ENCODE results near the gene RAB6B. TPM values are rescaled to one million over a fixed set of nuclear protein-coding genes. Genes with fewer than 3 reads are reported as not detected.

The RAB6B gene
- total RNA-seq, 1 experiment from 2014 or later, result 18.0 TPM

- TF ChIP-seq, protein P1, sequence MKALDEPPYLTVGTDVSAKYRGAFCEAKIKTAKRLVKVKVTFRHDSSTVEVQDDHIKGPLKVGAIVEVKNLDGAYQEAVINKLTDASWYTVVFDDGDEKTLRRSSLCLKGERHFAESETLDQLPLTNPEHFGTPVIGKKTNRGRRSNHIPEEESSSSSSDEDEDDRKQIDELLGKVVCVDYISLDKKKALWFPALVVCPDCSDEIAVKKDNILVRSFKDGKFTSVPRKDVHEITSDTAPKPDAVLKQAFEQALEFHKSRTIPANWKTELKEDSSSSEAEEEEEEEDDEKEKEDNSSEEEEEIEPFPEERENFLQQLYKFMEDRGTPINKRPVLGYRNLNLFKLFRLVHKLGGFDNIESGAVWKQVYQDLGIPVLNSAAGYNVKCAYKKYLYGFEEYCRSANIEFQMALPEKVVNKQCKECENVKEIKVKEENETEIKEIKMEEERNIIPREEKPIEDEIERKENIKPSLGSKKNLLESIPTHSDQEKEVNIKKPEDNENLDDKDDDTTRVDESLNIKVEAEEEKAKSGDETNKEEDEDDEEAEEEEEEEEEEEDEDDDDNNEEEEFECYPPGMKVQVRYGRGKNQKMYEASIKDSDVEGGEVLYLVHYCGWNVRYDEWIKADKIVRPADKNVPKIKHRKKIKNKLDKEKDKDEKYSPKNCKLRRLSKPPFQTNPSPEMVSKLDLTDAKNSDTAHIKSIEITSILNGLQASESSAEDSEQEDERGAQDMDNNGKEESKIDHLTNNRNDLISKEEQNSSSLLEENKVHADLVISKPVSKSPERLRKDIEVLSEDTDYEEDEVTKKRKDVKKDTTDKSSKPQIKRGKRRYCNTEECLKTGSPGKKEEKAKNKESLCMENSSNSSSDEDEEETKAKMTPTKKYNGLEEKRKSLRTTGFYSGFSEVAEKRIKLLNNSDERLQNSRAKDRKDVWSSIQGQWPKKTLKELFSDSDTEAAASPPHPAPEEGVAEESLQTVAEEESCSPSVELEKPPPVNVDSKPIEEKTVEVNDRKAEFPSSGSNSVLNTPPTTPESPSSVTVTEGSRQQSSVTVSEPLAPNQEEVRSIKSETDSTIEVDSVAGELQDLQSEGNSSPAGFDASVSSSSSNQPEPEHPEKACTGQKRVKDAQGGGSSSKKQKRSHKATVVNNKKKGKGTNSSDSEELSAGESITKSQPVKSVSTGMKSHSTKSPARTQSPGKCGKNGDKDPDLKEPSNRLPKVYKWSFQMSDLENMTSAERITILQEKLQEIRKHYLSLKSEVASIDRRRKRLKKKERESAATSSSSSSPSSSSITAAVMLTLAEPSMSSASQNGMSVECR (CRISPR knock-in tag; IDR thresholded peaks at IDR 0.05; ENCODE audit: borderline replicate concordance), result no peak
- TF ChIP-seq NFATC4 (CRISPR knock-in tag; IDR thresholded peaks at IDR 0.05), result no peak
- no peak for TF ChIP-seq TP53 (CRISPR knock-in tag; IDR thresholded peaks at IDR 0.05)
- TF ChIP-seq EMX1 (CRISPR knock-in tag; IDR thresholded peaks at IDR 0.05), result no peak
- TF ChIP-seq, protein P2, sequence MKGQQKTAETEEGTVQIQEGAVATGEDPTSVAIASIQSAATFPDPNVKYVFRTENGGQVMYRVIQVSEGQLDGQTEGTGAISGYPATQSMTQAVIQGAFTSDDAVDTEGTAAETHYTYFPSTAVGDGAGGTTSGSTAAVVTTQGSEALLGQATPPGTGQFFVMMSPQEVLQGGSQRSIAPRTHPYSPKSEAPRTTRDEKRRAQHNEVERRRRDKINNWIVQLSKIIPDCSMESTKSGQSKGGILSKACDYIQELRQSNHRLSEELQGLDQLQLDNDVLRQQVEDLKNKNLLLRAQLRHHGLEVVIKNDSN (CRISPR knock-in tag; IDR thresholded peaks at IDR 0.05), result no peak
- TF ChIP-seq SMAD3 (CRISPR knock-in tag; IDR thresholded peaks at IDR 0.05; ENCODE audit: borderline replicate concordance), result no peak
- TF ChIP-seq TEAD4 (CRISPR knock-in tag; IDR thresholded peaks at IDR 0.05), result no peak
- no peak for TF ChIP-seq JAZF1 (CRISPR knock-in tag; IDR thresholded peaks at IDR 0.05)
- TF ChIP-seq ZNF232 (CRISPR knock-in tag; IDR thresholded peaks at IDR 0.05), result no peak
- no peak for TF ChIP-seq ZNF671 (CRISPR knock-in tag; IDR thresholded peaks at IDR 0.05)
- no peak for TF ChIP-seq MYBL2 (CRISPR knock-in tag; IDR thresholded peaks at IDR 0.05)
These were observed 107.7 kb downstream of the RAB6B start (continued) for GRCh38 chr3:133788024-133788423.

- POLR2A ChIA-PET, result no interaction called here
- Mint-ChIP-seq H3K27ac (no peak overlapping the region), H3K27me3 (ENCODE audit: low read depth) (peaks cover 5% of the 10 kb centered on the region; the same call in 1 of the 2 replicates), H3K4me3 (no peak overlapping the region), H3K4me1 (peaks cover 2% of the 10 kb centered on the region), H3K9me3 (peaks cover 27% of the 10 kb centered on the region), H3K36me3 (peaks cover 4% of the 10 kb centered on the region)
- DNase-seq (ENCODE audit: low spot score), result peak; percentile 39
- CTCF ChIA-PET, result interaction anchor here (0.8 to 0.9 kb wide), 2 partner anchors 120 to 228 kb away, joined by 3 read pairs; no protein-coding TSS in a partner anchor
- TF ChIP-seq ATF6 (CRISPR knock-in tag; IDR thresholded peaks at IDR 0.05) (no peak), ESRRA (CRISPR knock-in tag; IDR thresholded peaks at IDR 0.05; ENCODE audit: borderline replicate concordance) (no peak), EMX1 (CRISPR knock-in tag; IDR thresholded peaks at IDR 0.05) (no peak), HMGXB4 (CRISPR knock-in tag; IDR thresholded peaks at IDR 0.05) (no peak), TP53 (CRISPR knock-in tag; IDR thresholded peaks at IDR 0.05) (no peak), CREM (CRISPR knock-in tag; IDR thresholded peaks at IDR 0.05) (no peak), IRF1 (CRISPR knock-in tag; IDR thresholded peaks at IDR 0.05) (no peak)
- TF ChIP-seq, protein P3, sequence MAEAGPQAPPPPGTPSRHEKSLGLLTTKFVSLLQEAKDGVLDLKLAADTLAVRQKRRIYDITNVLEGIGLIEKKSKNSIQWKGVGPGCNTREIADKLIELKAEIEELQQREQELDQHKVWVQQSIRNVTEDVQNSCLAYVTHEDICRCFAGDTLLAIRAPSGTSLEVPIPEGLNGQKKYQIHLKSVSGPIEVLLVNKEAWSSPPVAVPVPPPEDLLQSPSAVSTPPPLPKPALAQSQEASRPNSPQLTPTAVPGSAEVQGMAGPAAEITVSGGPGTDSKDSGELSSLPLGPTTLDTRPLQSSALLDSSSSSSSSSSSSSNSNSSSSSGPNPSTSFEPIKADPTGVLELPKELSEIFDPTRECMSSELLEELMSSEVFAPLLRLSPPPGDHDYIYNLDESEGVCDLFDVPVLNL (CRISPR knock-in tag; IDR thresholded peaks at IDR 0.05; ENCODE audit: borderline replicate concordance, low read depth), result no peak
- ATAC-seq, result peak; percentile 87
These were observed 111.9 kb downstream of the RAB6B start for GRCh38 chr3:133783762-133784161.
